ENCODE data around the gene PTPN5.
"Not testable (repeated sequence)": the region's sequence is repeated elsewhere in the genome, so short reads cannot be mapped to it uniquely, and the experiment has no call there.

The PTPN5 gene

GRCh38 chr11:18681949-18682348 is 109.6 kb downstream of the PTPN5 start:
- not testable (repeated sequence) for DNase-seq (ENCODE audit: low read depth)

Measured in stromal cell of bone marrow (primary cell).